Gastroesophageal sphincter (tissue), 3 donors: ENCODE data around the gene ATP9B.

Source experiments
- CTCF ChIP-seq, 4 experiments: fragments of 200-600 bp in 2 of 4; fragments of 450-650 bp in 2 of 4; sonication (generic) in 1 of 4; IDR thresholded peaks; one replicate each; pipeline ENCODE4 v1.5.1; 2017 to 2019; ENCODE audit warnings: antibody characterized with exemption in 4 of 4, mild to moderate bottlenecking in 2 of 4, moderate library complexity in 2 of 4
- POLR2A ChIP-seq, 2 donors: fragments of 450-650 bp; IDR thresholded peaks; one replicate each; pipeline ENCODE4 v1.6.1; 2017; ENCODE audit warnings: antibody characterized with exemption in 2 of 2, mild to moderate bottlenecking in 2 of 2, moderate library complexity in 1 of 2
- POLR2AphosphoS5 ChIP-seq: sonication (generic); formaldehyde crosslinking; IDR thresholded peaks from one replicate; pipeline ENCODE4 v1.6.1; 2017; ENCODE audit warnings: antibody characterized with exemption

- TF ChIP-seq POLR2AphosphoS5 (no peak), POLR2A (IDR thresholded peaks at IDR 0.05) (no peak), CTCF (IDR thresholded peaks at IDR 0.05) (no peak)
These were observed 149.5 kb downstream of the ATP9B start for GRCh38 chr18:79218605-79219190.
